Hepatocyte (in vitro differentiated cells): ENCODE measurements around the gene GPC2.

Experiments
- CTCF ChIP-seq: fragments of 200-600 bp; sonication (generic); IDR thresholded peaks from 2 replicates; pipeline ENCODE4 v1.5.1; 2016; ENCODE audit warnings: antibody characterized with exemption, mild to moderate bottlenecking; ENCODE audit not compliant: poor library complexity
- EZH2phosphoT487 ChIP-seq: fragments of 200-600 bp; sonication (generic); IDR thresholded peaks from one replicate; pipeline ENCODE4 v1.6.1; 2018; ENCODE audit warnings: antibody characterized with exemption, mild to moderate bottlenecking, low read depth, moderate library complexity; ENCODE audit not compliant: unreplicated experiment, severe bottlenecking

GRCh38 chr7:100175296-100175935 is 1.8 kb downstream of the GPC2 start:
- TF ChIP-seq CTCF (no peak), EZH2phosphoT487 (no peak)
